ENCODE data around the gene SLC23A2.

GRCh38 chr20:5039255-5039657 lies 37.9 kb upstream of the SLC23A2 start:
- TF ChIP-seq PKNOX1 (IDR thresholded peaks at IDR 0.05) (no peak), SP1 (IDR thresholded peaks at IDR 0.05) (no peak), BHLHE40 (IDR thresholded peaks at IDR 0.05; ENCODE audit: borderline replicate concordance) (no peak)
